CD4-positive, alpha-beta memory T cell (primary cell): ENCODE results near the gene DOCK6. TPM values are rescaled to one million over a fixed set of nuclear protein-coding genes. Genes with fewer than 3 reads are reported as not detected.
A peak's percentile ranks its signal among the peaks of the same experiment; 100 is the strongest.

Source experiments
- CTCF ChIA-PET: fragments of 350-600 bp; sonication (Branson Sonifier 250); formaldehyde crosslinking; loops from one replicate; lab custom pipeline; 2021; ENCODE audit warnings: inconsistent platforms; ENCODE audit not compliant: partially characterized antibody; lab: Charles Lee
- POLR2A ChIA-PET: fragments of 350-600 bp; sonication (Branson Sonifier 250); formaldehyde crosslinking; loops from one replicate; lab custom pipeline; 2021; ENCODE audit not compliant: partially characterized antibody; lab: Charles Lee
- DNase-seq, 5 donors: peaks; one replicate each; pipeline versions ENCODE4 v3.0.0 to v3.0.0-alpha.2; 2020 to 2022; ENCODE audit warnings: mixed read lengths in 1 of 5
- H3K27ac ChIP-seq: one replicate; pipeline ENCODE4 v1.7.0; 2013; ENCODE audit warnings: low read depth, low read length
- H3K27me3 ChIP-seq: 2 replicates; pipeline ENCODE4 v1.7.0; 2013; ENCODE audit warnings: mild to moderate bottlenecking, low read length, moderate library complexity; ENCODE audit not compliant: insufficient read depth
- H3K36me3 ChIP-seq: 2 replicates; pipeline ENCODE4 v1.7.0; 2013; ENCODE audit warnings: mild to moderate bottlenecking, low read length, moderate library complexity; ENCODE audit not compliant: insufficient read depth
- H3K4me1 ChIP-seq: 2 replicates; pipeline ENCODE4 v1.7.0; 2013; ENCODE audit warnings: mild to moderate bottlenecking, low read length, moderate library complexity; ENCODE audit not compliant: insufficient read depth
- H3K4me3 ChIP-seq, 2 donors: one replicate each; pipeline ENCODE4 v1.7.0; 2013; ENCODE audit warnings: low read length in 2 of 2, mild to moderate bottlenecking in 1 of 2
- H3K9me3 ChIP-seq, 2 donors: one replicate each; pipeline ENCODE4 v1.7.0; 2013; ENCODE audit warnings: low read length in 2 of 2, control low read depth in 1 of 2; ENCODE audit not compliant: control insufficient read depth in 1 of 2
- H3K27ac Mint-ChIP-seq, 7 donors: one replicate each; pipeline ENCODE4 v1.8.0; 2020 to 2021; ENCODE audit warnings: mixed read lengths in 7 of 7, mild to moderate bottlenecking in 6 of 7, inconsistent platforms in 3 of 7, moderate library complexity in 3 of 7
- H3K27me3 Mint-ChIP-seq, 2 donors: one replicate each; pipeline ENCODE4 v1.8.0; 2020 to 2021; ENCODE audit warnings: mixed read lengths in 2 of 2
- H3K36me3 Mint-ChIP-seq, 2 donors: one replicate each; pipeline ENCODE4 v1.8.0; 2020 to 2021; ENCODE audit warnings: mixed read lengths in 2 of 2, inconsistent platforms in 1 of 2, mild to moderate bottlenecking in 1 of 2
- H3K4me1 Mint-ChIP-seq, 4 donors: one replicate each; pipeline ENCODE4 v1.8.0; 2020 to 2021; ENCODE audit warnings: mixed read lengths in 4 of 4, mild to moderate bottlenecking in 1 of 4
- H3K4me3 Mint-ChIP-seq, 8 donors: one replicate each; pipeline ENCODE4 v1.8.0; 2020 to 2021; ENCODE audit warnings: mixed read lengths in 8 of 8, mild to moderate bottlenecking in 7 of 8, moderate library complexity in 6 of 8, inconsistent platforms in 3 of 8
- H3K9me3 Mint-ChIP-seq, 8 donors: one replicate each; pipeline ENCODE4 v1.8.0; 2020 to 2021; ENCODE audit warnings: mixed read lengths in 8 of 8, mild to moderate bottlenecking in 5 of 8, inconsistent platforms in 3 of 8, moderate library complexity in 1 of 8
- intact Hi-C: fragments of 100-400 bp; cut with micrococcal nuclease; formaldehyde crosslinking; loops from one replicate; pipeline ENCODE4 v1.15.1; 2023
- polyA plus RNA-seq, 2 donors: library from polyadenylated mRNA; unstranded; fragments of 300-500 nt; fragmentation: Illumina TruSeq; gene quantifications; one replicate each; pipeline ENCODE4 v1.2.3, GENCODE V29; 2021
- total RNA-seq, 2 experiments: library from RNA; stranded (reverse); gene quantifications; one replicate each; pipeline ENCODE4 v1.2.3, GENCODE V29; 2021

Gene DOCK6
- total and polyA plus RNA-seq, 4 experiments from 2014 or later = 0.30 to 0.64 TPM; not detected in 2

GRCh38 chr19:11288349-11288748 lies 26.0 kb upstream of the DOCK6 start:
- no peak for DNase-seq
- Mint-ChIP-seq H3K27me3 (peaks cover 15% of the 10 kb centered on the region in 2 donors), H3K36me3 (no peaks in the 10 kb centered on the region), H3K4me3 (no peak overlapping the region), H3K4me1 (peaks cover 0 to 1% (median 0%) of the 10 kb centered on the region in 4 donors), H3K27ac (no peak overlapping the region), H3K9me3 (no peaks in the 10 kb centered on the region)
- intact Hi-C loops = no loop called here
- H3K27me3 ChIP-seq = no peaks in the 10 kb centered on the region
- H3K27ac ChIP-seq = no peak overlapping the region
- H3K36me3 ChIP-seq = no peaks in the 10 kb centered on the region
- no peaks in the 10 kb centered on the region for H3K9me3 ChIP-seq
- ChIA-PET CTCF (no interaction called here), POLR2A (no interaction called here)
- no peak overlapping the region for H3K4me3 ChIP-seq
- H3K4me1 ChIP-seq = peaks cover 1% of the 10 kb centered on the region

GRCh38 chr19:11286312-11286974 lies 24.1 kb upstream of the DOCK6 start:
- ChIA-PET POLR2A (no interaction called here), CTCF (interaction anchor here (0.9 kb wide), 1 partner anchor 160 kb away, joined by 4 read pairs; no protein-coding TSS in a partner anchor)

DNA sequence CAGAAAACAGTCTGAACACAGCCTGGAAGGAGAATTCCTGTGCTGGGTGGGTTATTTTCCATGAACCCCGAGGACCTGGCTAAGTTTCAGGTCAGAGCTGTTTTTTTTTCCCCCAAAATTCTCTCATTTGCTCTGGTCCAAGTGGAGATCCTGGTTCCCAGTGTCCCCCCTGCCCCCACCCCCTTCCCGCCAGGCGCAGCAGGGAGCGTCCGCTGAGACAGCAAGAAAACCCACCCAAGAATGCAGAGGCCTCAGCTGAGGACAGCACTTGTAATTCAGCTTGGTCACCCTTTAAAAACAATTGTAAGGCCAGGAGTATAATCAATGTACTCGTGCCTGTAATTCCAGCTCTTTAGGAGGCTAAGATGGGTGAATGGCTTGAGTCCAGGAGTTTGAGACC lies 22.2 kb upstream of the DOCK6 start:
- peaks cover 12 to 25% of the 10 kb centered on the region in 2 donors for H3K27me3 Mint-ChIP-seq

More at GRCh38 chr19:11286312-11286974, 24.1 kb upstream of the DOCK6 start:
- DNase-seq = no peak
- H3K27me3 Mint-ChIP-seq = peaks cover 14 to 19% of the 10 kb centered on the region in 2 donors
- Histone ChIP-seq H3K9me3 (no peaks in the 10 kb centered on the region), H3K27ac (no peak overlapping the region), H3K27me3 (no peaks in the 10 kb centered on the region), H3K36me3 (no peaks in the 10 kb centered on the region), H3K4me3 (no peak overlapping the region), H3K4me1 (no peaks in the 10 kb centered on the region)
- no peak overlapping the region for H3K27ac Mint-ChIP-seq
- peaks cover 0 to 3% (median 0%) of the 10 kb centered on the region in 8 donors for H3K9me3 Mint-ChIP-seq
- H3K4me3 Mint-ChIP-seq = no peak overlapping the region
- intact Hi-C loops = no loop called here
- no peaks in the 10 kb centered on the region for H3K36me3 Mint-ChIP-seq
- peaks cover 0 to 3% (median under 1%) of the 10 kb centered on the region in 4 donors for H3K4me1 Mint-ChIP-seq

GRCh38 chr19:11281356-11282049 lies 19.2 kb upstream of the DOCK6 start:
- no peak overlapping the region for H3K4me3 Mint-ChIP-seq
- ChIA-PET CTCF (interaction anchor here (0.5 kb wide), 1 partner anchor 41 kb away, joined by 3 read pairs; no protein-coding TSS in a partner anchor), POLR2A (no interaction called here)

More for the DNA sequence above, 22.2 kb upstream of the DOCK6 start:
- H3K4me3 Mint-ChIP-seq = no peak overlapping the region
- intact Hi-C loops = no loop called here
- ChIA-PET POLR2A (no interaction called here), CTCF (interaction anchor here (0.8 kb wide), 1 partner anchor 307 kb away, joined by 3 read pairs; no protein-coding TSS in a partner anchor)
- H3K4me1 Mint-ChIP-seq = peaks cover 6 to 10% (median 8%) of the 10 kb centered on the region in 4 donors
- no peak for DNase-seq
- peaks cover 0 to 10% (median 4%) of the 10 kb centered on the region in 8 donors for H3K9me3 Mint-ChIP-seq
- Histone ChIP-seq H3K4me1 (peaks cover 12% of the 10 kb centered on the region), H3K9me3 (no peaks in the 10 kb centered on the region), H3K27me3 (no peaks in the 10 kb centered on the region), H3K27ac (no peak overlapping the region), H3K36me3 (no peaks in the 10 kb centered on the region), H3K4me3 (no peak overlapping the region)
- H3K27ac Mint-ChIP-seq = no peak overlapping the region
- H3K36me3 Mint-ChIP-seq = peaks cover 0 to 5% of the 10 kb centered on the region in 2 donors

GRCh38 chr19:11279505-11280236 lies 17.3 kb upstream of the DOCK6 start:
- Mint-ChIP-seq H3K27me3 (peaks cover 13 to 24% of the 10 kb centered on the region in 2 donors), H3K4me3 (peak overlapping the region; percentile 32 to 81 (median 66)), H3K4me1 (peaks cover 7 to 13% (median 11%) of the 10 kb centered on the region in 4 donors), H3K9me3 (peaks cover 0 to 22% (median 10%) of the 10 kb centered on the region in 8 donors), H3K27ac (peak overlapping the region; percentile 22 to 88 (median 63)), H3K36me3 (peaks cover 0 to 5% of the 10 kb centered on the region in 2 donors)
- H3K4me3 ChIP-seq = no peak overlapping the region
- H3K36me3 ChIP-seq = no peaks in the 10 kb centered on the region
- intact Hi-C loops = no loop called here
- no peaks in the 10 kb centered on the region for H3K27me3 ChIP-seq
- H3K4me1 ChIP-seq = peaks cover 20% of the 10 kb centered on the region
- H3K9me3 ChIP-seq = no peaks in the 10 kb centered on the region
- H3K27ac ChIP-seq = no peak overlapping the region
- peak; percentile 70 to 81 (median 80) for DNase-seq
- ChIA-PET CTCF (interaction anchor here (0.7 to 1.2 kb wide), 3 partner anchors 13 to 140 kb away, joined by 3 read pairs; no protein-coding TSS in a partner anchor), POLR2A (interaction anchor here (1.4 kb wide), 1 partner anchor 95 kb away, joined by 3 read pairs; the partner anchor contains the start of gene SWSAP1)

More at GRCh38 chr19:11281356-11282049, 19.2 kb upstream of the DOCK6 start:
- no peaks in the 10 kb centered on the region for H3K36me3 ChIP-seq
- H3K36me3 Mint-ChIP-seq = peaks cover 0 to 5% of the 10 kb centered on the region in 2 donors
- H3K27ac ChIP-seq = no peak overlapping the region
- no peaks in the 10 kb centered on the region for H3K27me3 ChIP-seq
- H3K4me1 ChIP-seq = peaks cover 20% of the 10 kb centered on the region
- peaks cover 0 to 22% (median 10%) of the 10 kb centered on the region in 8 donors for H3K9me3 Mint-ChIP-seq
- no peak overlapping the region for H3K4me3 ChIP-seq
- H3K27ac Mint-ChIP-seq = no peak overlapping the region
- peaks cover 10 to 17% of the 10 kb centered on the region in 2 donors for H3K27me3 Mint-ChIP-seq
- intact Hi-C loops = no loop called here
- H3K4me1 Mint-ChIP-seq = peaks cover 7 to 13% (median 11%) of the 10 kb centered on the region in 4 donors
- no peak for DNase-seq
- H3K9me3 ChIP-seq = no peaks in the 10 kb centered on the region

GRCh38 chr19:11278670-11279069 lies 16.3 kb upstream of the DOCK6 start:
- peaks cover 17 to 21% of the 10 kb centered on the region in 2 donors for H3K27me3 Mint-ChIP-seq
- ChIA-PET POLR2A (interaction anchor here (1.4 kb wide), 1 partner anchor 96 kb away, joined by 3 read pairs; the partner anchor contains the start of gene SWSAP1), CTCF (no interaction called here)
- Histone ChIP-seq H3K27ac (no peak overlapping the region), H3K9me3 (no peaks in the 10 kb centered on the region), H3K4me1 (peaks cover 20% of the 10 kb centered on the region), H3K36me3 (no peaks in the 10 kb centered on the region), H3K4me3 (no peak overlapping the region), H3K27me3 (no peaks in the 10 kb centered on the region)
- no peak overlapping the region for H3K4me3 Mint-ChIP-seq
- intact Hi-C loops = no loop called here
- DNase-seq = no peak
- H3K27ac Mint-ChIP-seq = peak overlapping the region in 1 of 7 donors; percentile 35
- H3K9me3 Mint-ChIP-seq = peaks cover 0 to 22% (median 10%) of the 10 kb centered on the region in 8 donors
- H3K4me1 Mint-ChIP-seq = peaks cover 7 to 13% (median 11%) of the 10 kb centered on the region in 4 donors
- H3K36me3 Mint-ChIP-seq = peaks cover 0 to 5% of the 10 kb centered on the region in 2 donors
